RWPE1 (cell line): ENCODE data around the gene RALGAPA2.

Source experiments
- CTCF ChIA-PET: fragments of 350-600 bp; sonication (Branson Sonifier 250); formaldehyde crosslinking; extraction: SDS; loops from one replicate; lab custom pipeline; 2021; lab: Yijun Ruan, JAX
- POLR2A ChIA-PET: fragments of 400-600 bp; formaldehyde crosslinking; extraction: SDS; loops from one replicate; lab custom pipeline; 2020; ENCODE audit warnings: antibody characterized with exemption; ENCODE audit not compliant: low non-redundant PET; lab: Yijun Ruan, JAX
- DNase-seq: peaks from one replicate; pipeline ENCODE4 v3.0.0; 2012; ENCODE audit warnings: low spot score
- H3K27ac ChIP-seq: fragments of 450-650 bp; 2 replicates; pipeline ENCODE4 v1.5.1; 2017
- CTCF ChIP-seq: fragments of 450-650 bp; conservative IDR thresholded peaks from 2 replicates; pipeline ENCODE4 v1.5.1; 2017; ENCODE audit warnings: low read depth, mild to moderate bottlenecking

Gene RALGAPA2

GRCh38 chr20:20702330-20703245, 9.9 kb downstream of the RALGAPA2 start:
- TF ChIP-seq CTCF, result no peak
- DNase-seq, result no peak
- H3K27ac ChIP-seq, result no peak overlapping the region
- POLR2A ChIA-PET, result interaction anchor here (0.6 kb wide), 1 partner anchor 10 kb away, joined by 3 read pairs; the partner anchor contains the start of gene RALGAPA2
- CTCF ChIA-PET, result interaction anchor here (0.6 kb wide), 1 partner anchor 123 kb away, joined by 3 read pairs; no protein-coding TSS in a partner anchor

GRCh38 chr20:20699917-20700316, 12.5 kb downstream of the RALGAPA2 start:
- DNase-seq, result no peak
- ChIA-PET POLR2A (no interaction called here), CTCF (no interaction called here)
- TF ChIP-seq CTCF, result no peak
- no peak overlapping the region for H3K27ac ChIP-seq

GRCh38 chr20:20699144-20699543, 13.3 kb downstream of the RALGAPA2 start:
- POLR2A ChIA-PET, result no interaction called here
- H3K27ac ChIP-seq, result no peak overlapping the region
- DNase-seq, result no peak
- TF ChIP-seq CTCF, result no peak
- CTCF ChIA-PET, result interaction anchor here (0.7 kb wide), 1 partner anchor 217 kb away, joined by 3 read pairs; no protein-coding TSS in a partner anchor

GRCh38 chr20:20697325-20697845, 15.1 kb downstream of the RALGAPA2 start:
- no peak for DNase-seq
- ChIA-PET CTCF (no interaction called here), POLR2A (no interaction called here)
- TF ChIP-seq CTCF, result no peak
- H3K27ac ChIP-seq, result no peak overlapping the region

- no peak overlapping the region for H3K27ac ChIP-seq
- no peak for TF ChIP-seq CTCF
- no peak for DNase-seq
- ChIA-PET CTCF (interaction anchor here (1.4 kb wide), 1 partner anchor 130 kb away, joined by 4 read pairs; no protein-coding TSS in a partner anchor), POLR2A (no interaction called here)
These were observed 17.1 kb downstream of the RALGAPA2 start for GRCh38 chr20:20695250-20695816.

GRCh38 chr20:20694591-20694990, 17.9 kb downstream of the RALGAPA2 start:
- no peak for DNase-seq
- POLR2A ChIA-PET, result no interaction called here
- CTCF ChIA-PET, result no interaction called here
- H3K27ac ChIP-seq, result no peak overlapping the region
- no peak for TF ChIP-seq CTCF
